H1 (cell line): ENCODE measurements around the gene MMP25. TPM values are rescaled to one million over a fixed set of nuclear protein-coding genes. Genes with fewer than 3 reads are reported as not detected.

Experiments
- CTCF ChIA-PET: fragments of 300-600 bp; sonication (Branson Sonifier 250); formaldehyde crosslinking; loops from one replicate; lab custom pipeline; 2021; ENCODE audit not compliant: partially characterized antibody; lab: Charles Lee
- POLR2A ChIA-PET: fragments of 300-600 bp; sonication (Branson Sonifier 250); formaldehyde crosslinking; loops from one replicate; lab custom pipeline; 2021; ENCODE audit warnings: inconsistent platforms; ENCODE audit not compliant: partially characterized antibody; lab: Charles Lee
- DNase-seq, 2 experiments: peaks; one replicate each; pipeline versions ENCODE4 v3.0.0 to v3.0.0-alpha.2; 2010 to 2022; ENCODE audit warnings: low spot score in 2 of 2, low read depth in 1 of 2, mixed read lengths in 1 of 2
- FAIRE-seq: peaks from 2 replicates; lab custom pipeline; 2011; peaks lifted over from hg19 to GRCh38; lab: Jason Lieb, UNC
- H2AFZ ChIP-seq: 2 replicates; pipeline ENCODE4 v1.8.1; 2012; ENCODE audit warnings: low read length, inconsistent platforms
- H2AK5ac ChIP-seq: 2 replicates; pipeline ENCODE4 v1.6.1; 2013; ENCODE audit warnings: low read depth, low read length
- H2BK120ac ChIP-seq: replicated peaks from 2 replicates; pipeline ENCODE3; 2013; ENCODE audit warnings: low read depth, low read length, inconsistent platforms
- H2BK12ac ChIP-seq: 2 replicates; pipeline ENCODE4 v1.6.1; 2013; ENCODE audit warnings: low read depth, low read length
- H2BK15ac ChIP-seq: 2 replicates; pipeline ENCODE4 v1.6.1; 2013; ENCODE audit warnings: low read length
- H2BK20ac ChIP-seq: 2 replicates; pipeline ENCODE4 v1.6.1; 2013; ENCODE audit warnings: low read length
- H2BK5ac ChIP-seq: 2 replicates; pipeline ENCODE4 v1.6.1; 2013; ENCODE audit warnings: low read depth, low read length
- H3K14ac ChIP-seq: 2 replicates; pipeline ENCODE4 v1.6.1; 2013; ENCODE audit warnings: inconsistent platforms; ENCODE audit not compliant: insufficient read length
- H3K18ac ChIP-seq: 2 replicates; pipeline ENCODE4 v1.6.1; 2013; ENCODE audit warnings: low read length; ENCODE audit errors: extremely low read depth
- H3K23ac ChIP-seq: 2 replicates; pipeline ENCODE4 v1.6.1; 2013; ENCODE audit warnings: inconsistent platforms; ENCODE audit not compliant: insufficient read length
- H3K23me2 ChIP-seq: 2 replicates; pipeline ENCODE4 v1.6.1; 2013; ENCODE audit warnings: low read depth, low read length
- H3K27ac ChIP-seq: 2 replicates; pipeline ENCODE4 v1.6.1; 2011; ENCODE audit warnings: low read depth, low read length, inconsistent platforms
- H3K27me3 ChIP-seq, 4 experiments: replicated peaks in 1 of 4; 1 replicate in 1 of 4; 2 replicates in 3 of 4; pipeline versions ENCODE4 v1.6.1 to v1.8.1; 2011 to 2013; ENCODE audit warnings: low read length in 3 of 4, mild to moderate bottlenecking in 3 of 4, inconsistent platforms in 2 of 4, mixed read lengths in 2 of 4, moderate library complexity in 1 of 4; ENCODE audit not compliant: control insufficient read depth in 3 of 4, insufficient read depth in 3 of 4; ENCODE audit errors: extremely low read depth in 1 of 4
- H3K36me3 ChIP-seq, 4 experiments: 2 replicates each; pipeline versions ENCODE4 v1.6.1 to v1.8.1; 2011 to 2013; ENCODE audit warnings: mild to moderate bottlenecking in 4 of 4, low read length in 3 of 4, moderate library complexity in 2 of 4, control low read depth in 1 of 4, inconsistent platforms in 1 of 4; ENCODE audit not compliant: insufficient read depth in 4 of 4, control insufficient read depth in 2 of 4
- H3K4ac ChIP-seq: replicated peaks from 2 replicates; pipeline ENCODE3; 2013; ENCODE audit warnings: low read length, low read depth, mixed read lengths, inconsistent platforms; ENCODE audit not compliant: insufficient read length
- H3K4me1 ChIP-seq, 4 experiments: replicated peaks in 1 of 4; 1 replicate in 1 of 4; 2 replicates in 3 of 4; pipeline versions ENCODE4 v1.6.1 to v1.8.1; 2011 to 2013; ENCODE audit warnings: low read length in 3 of 4, inconsistent platforms in 2 of 4, mixed read lengths in 1 of 4; ENCODE audit not compliant: insufficient read depth in 4 of 4, control insufficient read depth in 3 of 4
- H3K4me2 ChIP-seq, 2 experiments: 2 replicates each; pipeline versions ENCODE4 v1.6.1 to v1.8.1; 2011 to 2013; ENCODE audit warnings: low read depth in 2 of 2, low read length in 2 of 2, control low read depth in 1 of 2, inconsistent platforms in 1 of 2, mild to moderate bottlenecking in 1 of 2; ENCODE audit not compliant: insufficient read depth in 1 of 2
- H3K4me3 ChIP-seq, 4 experiments: fragments of 200-600, 300-600 bp in 1 of 4; sonication (generic), shearing (Covaris generic), sonication (Bioruptor Twin) in 1 of 4; 2 replicates each; pipeline versions ENCODE4 v1.5.1 to v1.8.1; 2011 to 2016; ENCODE audit warnings: low read length in 4 of 4, low read depth in 3 of 4, control low read depth in 2 of 4, inconsistent platforms in 2 of 4, mild to moderate bottlenecking in 2 of 4, mixed read lengths in 1 of 4, moderate library complexity in 1 of 4; ENCODE audit not compliant: insufficient read depth in 2 of 4; ENCODE audit errors: extremely low read depth in 1 of 4
- H3K56ac ChIP-seq: replicated peaks from 2 replicates; pipeline ENCODE3; 2013; ENCODE audit warnings: low read depth, mild to moderate bottlenecking, mixed read lengths, low read length, inconsistent platforms; ENCODE audit not compliant: insufficient read length
- H3K79me1 ChIP-seq: 2 replicates; pipeline ENCODE4 v1.6.1; 2013; ENCODE audit warnings: low read depth, low read length, control low read depth
- H3K79me2 ChIP-seq, 2 experiments: 2 replicates each; pipeline versions ENCODE4 v1.6.1 to v1.8.1; 2012 to 2013; ENCODE audit warnings: low read length in 2 of 2, mild to moderate bottlenecking in 2 of 2, inconsistent platforms in 1 of 2; ENCODE audit not compliant: insufficient read depth in 2 of 2, control insufficient read depth in 1 of 2
- H3K9ac ChIP-seq, 4 experiments: replicated peaks in 1 of 4; 1 replicate in 1 of 4; 2 replicates in 3 of 4; pipeline versions ENCODE4 v1.6.1 to v1.8.1; 2011 to 2013; ENCODE audit warnings: low read depth in 3 of 4, low read length in 3 of 4, control low read depth in 2 of 4, mild to moderate bottlenecking in 2 of 4, moderate library complexity in 2 of 4, inconsistent platforms in 1 of 4; ENCODE audit errors: extremely low read depth in 1 of 4
- H3K9me3 ChIP-seq, 2 experiments: 2 replicates each; pipeline versions ENCODE4 v1.6.1 to v1.8.1; 2012 to 2013; ENCODE audit warnings: mild to moderate bottlenecking in 2 of 2, moderate library complexity in 2 of 2, control low read depth in 1 of 2, inconsistent platforms in 1 of 2, low read depth in 1 of 2, low read length in 1 of 2, mixed read lengths in 1 of 2; ENCODE audit not compliant: insufficient read depth in 2 of 2
- H4K20me1 ChIP-seq, 2 experiments: replicated peaks in 1 of 2; 2 replicates each; pipeline versions ENCODE3 to v1.8.1; 2011 to 2013; ENCODE audit warnings: inconsistent platforms in 2 of 2, low read length in 2 of 2, mild to moderate bottlenecking in 1 of 2; ENCODE audit not compliant: insufficient read depth in 2 of 2, control insufficient read depth in 1 of 2
- H4K5ac ChIP-seq: 2 replicates; pipeline ENCODE4 v1.6.1; 2013; ENCODE audit warnings: low read length, low read depth, mixed read lengths, inconsistent platforms; ENCODE audit not compliant: insufficient read length
- H4K8ac ChIP-seq: 2 replicates; pipeline ENCODE4 v1.8.0; 2013; ENCODE audit warnings: mild to moderate bottlenecking, moderate library complexity, low read length, inconsistent platforms; ENCODE audit not compliant: insufficient read depth; ENCODE audit errors: extremely low read depth
- H4K91ac ChIP-seq: replicated peaks from 2 replicates; pipeline ENCODE3; 2013; ENCODE audit warnings: low read length, mixed read lengths, inconsistent platforms; ENCODE audit not compliant: insufficient read length
- BACH1 ChIP-seq: IDR thresholded peaks from 2 replicates; pipeline ENCODE4 v1.6.1; 2012; ENCODE audit warnings: low read length, improper control_type of control experiment
- CHD1 ChIP-seq: IDR thresholded peaks from 2 replicates; pipeline ENCODE4 v1.6.1; 2012; ENCODE audit warnings: low read depth, low read length, improper control_type of control experiment
- CTBP2 ChIP-seq: IDR thresholded peaks from 2 replicates; pipeline ENCODE4 v1.7.0; 2011; ENCODE audit warnings: borderline replicate concordance, mild to moderate bottlenecking, moderate library complexity, mixed read lengths, low read length; ENCODE audit not compliant: insufficient read depth, insufficient read length
- FOSL1 ChIP-seq: IDR thresholded peaks from 2 replicates; pipeline ENCODE4 v1.6.1; 2011; ENCODE audit warnings: mild to moderate bottlenecking, low read depth, low read length, moderate library complexity; ENCODE audit not compliant: insufficient read depth
- GABPA ChIP-seq: IDR thresholded peaks from 2 replicates; pipeline ENCODE4 v1.6.1; 2011; ENCODE audit warnings: mild to moderate bottlenecking, low read length, moderate library complexity, borderline replicate concordance; ENCODE audit not compliant: insufficient read depth
- HDAC6 ChIP-seq: IDR thresholded peaks from one replicate; pipeline ENCODE4 v1.7.1; 2012; ENCODE audit warnings: low read depth, mild to moderate bottlenecking, inconsistent platforms, low read length, moderate library complexity
- JUND ChIP-seq: IDR thresholded peaks from 2 replicates; pipeline ENCODE4 v1.6.1; 2011; ENCODE audit warnings: mild to moderate bottlenecking, improper control_type of control experiment, low read length
- MAFK ChIP-seq: IDR thresholded peaks from 2 replicates; pipeline ENCODE4 v1.6.1; 2012; ENCODE audit warnings: low read depth, mild to moderate bottlenecking, improper control_type of control experiment, low read length
- RNF2 ChIP-seq: fragments of 200-900, 300-1000 bp; sonication (generic); IDR thresholded peaks from 2 replicates; pipeline ENCODE4 v1.7.1; 2016; ENCODE audit warnings: borderline replicate concordance, low read depth, mild to moderate bottlenecking, antibody characterized with exemption, low read length; ENCODE audit not compliant: poor library complexity, severe bottlenecking; ENCODE audit errors: missing control alignments
- RXRA ChIP-seq: IDR thresholded peaks from 2 replicates; pipeline ENCODE4 v1.6.1; 2011; ENCODE audit warnings: low read depth, mild to moderate bottlenecking, low read length, moderate library complexity; ENCODE audit not compliant: insufficient read depth
- SAP30 ChIP-seq: fragments of 300-600 bp; sonication (generic); IDR thresholded peaks from 2 replicates; pipeline ENCODE4 v1.7.1; 2012; ENCODE audit warnings: low read length, moderate library complexity, mild to moderate bottlenecking, inconsistent platforms; ENCODE audit not compliant: insufficient read depth, insufficient replicate concordance
- SP2 ChIP-seq: IDR thresholded peaks from 2 replicates; pipeline ENCODE4 v1.6.1; 2012; ENCODE audit warnings: mild to moderate bottlenecking, low read length, inconsistent platforms
- TAF7 ChIP-seq: optimal IDR thresholded peaks from 2 replicates; pipeline ENCODE3; 2011; ENCODE audit warnings: low read depth, mild to moderate bottlenecking, inconsistent platforms, low read length, moderate library complexity, borderline replicate concordance
- WGBS, 2 experiments: shearing (Covaris generic) in 1 of 2; methylation state at CpG; one replicate each; pipeline versions ENCODE4 v1.1.6 to v1.1.7; 2013 to 2015; ENCODE audit warnings: low lambda C conversion rate in 2 of 2, mixed read lengths in 2 of 2, inconsistent platforms in 1 of 2, low coverage in 1 of 2, missing lambda C conversion rate in 1 of 2; ENCODE audit not compliant: insufficient replicate concordance in 2 of 2, insufficient coverage in 1 of 2, insufficient read length in 1 of 2; ENCODE audit errors: extremely low coverage in 1 of 2, missing lambda C conversion rate in 1 of 2; 5-methylcytosine and 5-hydroxymethylcytosine counted together
- polyA plus RNA-seq, 7 experiments: library from polyadenylated mRNA; depleted of rRNA in 3 of 7; stranded (reverse) in 5 of 7; unstranded in 2 of 7; fragments of >200 nt in 5 of 7; fragments of 200-250 nt in 2 of 7; gene quantifications; 1 replicate in 5 of 7; 2 replicates in 1 of 7; 4 replicates in 1 of 7; pipeline versions ENCODE4 v1.2.1 to v1.2.3, GENCODE V29; 2011 to 2013; ENCODE audit warnings: missing spikeins in 2 of 7, mixed read lengths in 2 of 7
- total RNA-seq: library from RNA; stranded (reverse); fragmentation: NEBNext Ultra II Directional; extraction: Animal tissue kit (Norgen Biotek cat#: 25700); gene quantifications from 2 replicates; pipeline ENCODE4 v1.2.1, GENCODE V29; 2021

Gene MMP25
- total and polyA plus RNA-seq, 2 of the 8 experiments (the other 6 are each of a cell fraction or from before 2014, with no cell fraction given) = 7.7 to 26.7 TPM

- Histone ChIP-seq H3K27ac (no peak overlapping the region), H3K18ac (no peak overlapping the region), H4K5ac (no peak overlapping the region), H2BK20ac (no peak overlapping the region), H2BK120ac (no peak overlapping the region), H3K36me3 (no peaks in the 10 kb centered on the region), H2BK12ac (no peak overlapping the region), H3K56ac (no peak overlapping the region), H2BK15ac (no peak overlapping the region), H3K27me3 (peaks cover 0 to 2% (median 0%) of the 10 kb centered on the region in 4 experiments; a peak in 2 of 7 replicates), H3K79me2 (peaks cover 0 to 5% of the 10 kb centered on the region in 2 experiments; a peak in 1 of 4 replicates), H3K79me1 (no peaks in the 10 kb centered on the region), H3K9ac (no peak overlapping the region), H3K4me3 (no peak overlapping the region), H3K23me2 (peaks cover 4% of the 10 kb centered on the region; the same call in 1 of the 2 replicates), H4K20me1 (peaks cover 0 to 1% of the 10 kb centered on the region in 2 experiments), H3K4me2 (no peak overlapping the region), H4K91ac (no peak overlapping the region), H3K9me3 (no peaks in the 10 kb centered on the region), H3K23ac (no peak overlapping the region), H2AFZ (no peak overlapping the region), H2BK5ac (no peak overlapping the region), H3K4ac (no peak overlapping the region), H4K8ac (no peak overlapping the region), H3K14ac (no peak overlapping the region), H3K4me1 (peaks cover 3 to 16% (median 8%) of the 10 kb centered on the region in 4 experiments), H2AK5ac (no peak overlapping the region)
- WGBS, 2 experiments = 92% methylated on average over 3 of the region's 3 CpGs; no CpG with 5 or more reads in 1 of the 2 experiments
- no peak for FAIRE-seq
- DNase-seq = no peak
- POLR2A ChIA-PET = interaction anchor here (0.6 to 34.8 kb wide), 4 partner anchors 14 to 242 kb away, joined by 3 to 1808 read pairs (median 4); partner anchors contain the start of genes CLDN6, CLDN9, HCFC1R1 and THOC6
- CTCF ChIA-PET = interaction anchor here (1.0 to 8.0 kb wide), 7 partner anchors 10 to 87 kb away, joined by 4 to 98 read pairs (median 8); partner anchors contain the start of gene TNFRSF12A
- no peak for TF ChIP-seq RXRA
- no peak for TF ChIP-seq CHD1
- no peak for TF ChIP-seq SP2
- no peak for TF ChIP-seq BACH1
- no peak for TF ChIP-seq MAFK
- no peak for TF ChIP-seq HDAC6
- TF ChIP-seq TAF7 = no peak
- TF ChIP-seq FOSL1 = no peak
- TF ChIP-seq RNF2 = no peak
- TF ChIP-seq GABPA = no peak
- no peak for TF ChIP-seq JUND
- no peak for TF ChIP-seq CTBP2
- TF ChIP-seq SAP30 = no peak
Measured at GRCh38 chr16:3042376-3042775, 4.0 kb upstream of the MMP25 start.
